Measurements from ENCODE around the gene PHF21B.

Gene PHF21B

GRCh38 chr22:45051946-45052345, 42.1 kb upstream of the PHF21B start:
- H3K4me3 ChIP-seq (ENCODE audit: control insufficient read depth, low read depth, low read length) = no peak overlapping the region
- TF ChIP-seq CTCF (IDR thresholded peaks at IDR 0.05; ENCODE audit: control insufficient read depth, insufficient read depth, low read depth, low read length, missing control alignments) = no peak

GRCh38 chr22:45051419-45051818, 41.6 kb upstream of the PHF21B start:
- H3K4me3 ChIP-seq (ENCODE audit: control insufficient read depth, low read depth, low read length) = no peak overlapping the region
- no peak for TF ChIP-seq CTCF (IDR thresholded peaks at IDR 0.05; ENCODE audit: control insufficient read depth, insufficient read depth, low read depth, low read length, missing control alignments)
- no peak for DNase-seq (ENCODE audit: low read depth)

More at GRCh38 chr22:45051946-45052345, 42.1 kb upstream of the PHF21B start:
- DNase-seq (ENCODE audit: low read depth) = no peak

- H3K4me3 ChIP-seq (ENCODE audit: control insufficient read depth, low read depth, low read length) = no peak overlapping the region
- no peak for TF ChIP-seq CTCF (IDR thresholded peaks at IDR 0.05; ENCODE audit: control insufficient read depth, insufficient read depth, low read depth, low read length, missing control alignments)
- no peak for DNase-seq (ENCODE audit: low read depth)
These were observed 37.5 kb upstream of the PHF21B start for GRCh38 chr22:45047260-45047659.

GRCh38 chr22:45045208-45045607, 35.4 kb upstream of the PHF21B start:
- H3K4me3 ChIP-seq (ENCODE audit: control insufficient read depth, low read depth, low read length) = no peak overlapping the region
- no peak for TF ChIP-seq CTCF (IDR thresholded peaks at IDR 0.05; ENCODE audit: control insufficient read depth, insufficient read depth, low read depth, low read length, missing control alignments)
- no peak for DNase-seq (ENCODE audit: low read depth)

- DNase-seq (ENCODE audit: low read depth) = no peak
- TF ChIP-seq CTCF (IDR thresholded peaks at IDR 0.05; ENCODE audit: control insufficient read depth, insufficient read depth, low read depth, low read length, missing control alignments) = no peak
These were observed 32.5 kb upstream of the PHF21B start for GRCh38 chr22:45042263-45042662.

GRCh38 chr22:45039133-45039532, 29.3 kb upstream of the PHF21B start:
- no peak for DNase-seq (ENCODE audit: low read depth)
- H3K4me3 ChIP-seq (ENCODE audit: control insufficient read depth, low read depth, low read length) = no peak overlapping the region
- TF ChIP-seq CTCF (IDR thresholded peaks at IDR 0.05; ENCODE audit: control insufficient read depth, insufficient read depth, low read depth, low read length, missing control alignments) = no peak

More at GRCh38 chr22:45042263-45042662, 32.5 kb upstream of the PHF21B start:
- no peak overlapping the region for H3K4me3 ChIP-seq (ENCODE audit: control insufficient read depth, low read depth, low read length)

GRCh38 chr22:45036154-45036553, 26.3 kb upstream of the PHF21B start:
- no peak for TF ChIP-seq CTCF (IDR thresholded peaks at IDR 0.05; ENCODE audit: control insufficient read depth, insufficient read depth, low read depth, low read length, missing control alignments)
- H3K4me3 ChIP-seq (ENCODE audit: control insufficient read depth, low read depth, low read length) = no peak overlapping the region
- DNase-seq (ENCODE audit: low read depth) = no peak
